Panc1 (cell line): Measurements from ENCODE around the gene TCHHL1.

Experiments used
- TF ChIP-seq, protein P1 (sequence below): fragments of 450-650 bp; IDR thresholded peaks from 2 replicates; pipeline ENCODE4 v1.5.1; 2017; ENCODE audit warnings: mild to moderate bottlenecking
- TF ChIP-seq, protein P2 (sequence below), 2 experiments: IDR thresholded peaks; 2 replicates each; pipeline ENCODE4 v1.6.1; 2011 to 2012; ENCODE audit warnings: low read depth in 2 of 2, control low read depth in 1 of 2, low read length in 1 of 2, mild to moderate bottlenecking in 1 of 2, moderate library complexity in 1 of 2; ENCODE audit not compliant: insufficient read depth in 1 of 2

DNA sequence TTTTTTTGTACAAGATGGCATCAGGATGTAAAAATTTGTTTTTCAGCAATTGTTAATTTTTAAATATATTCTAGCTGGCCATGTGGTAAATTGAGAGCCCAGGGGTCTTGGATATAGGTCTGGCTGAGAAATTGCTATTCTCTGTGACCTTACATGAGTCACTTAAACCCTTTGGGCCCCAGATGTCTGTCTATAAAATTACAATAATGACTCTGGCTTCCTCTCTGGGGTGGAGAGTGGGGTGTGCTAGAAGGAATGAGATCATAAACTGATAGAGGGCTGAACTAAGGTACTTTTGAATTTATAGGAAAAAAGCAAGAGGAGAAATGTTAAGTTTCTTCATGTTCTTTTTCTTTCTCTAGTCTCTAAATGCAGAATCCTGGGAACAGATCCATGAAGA is 38.8 kb upstream of the TCHHL1 start:
- TF ChIP-seq, protein P1, sequence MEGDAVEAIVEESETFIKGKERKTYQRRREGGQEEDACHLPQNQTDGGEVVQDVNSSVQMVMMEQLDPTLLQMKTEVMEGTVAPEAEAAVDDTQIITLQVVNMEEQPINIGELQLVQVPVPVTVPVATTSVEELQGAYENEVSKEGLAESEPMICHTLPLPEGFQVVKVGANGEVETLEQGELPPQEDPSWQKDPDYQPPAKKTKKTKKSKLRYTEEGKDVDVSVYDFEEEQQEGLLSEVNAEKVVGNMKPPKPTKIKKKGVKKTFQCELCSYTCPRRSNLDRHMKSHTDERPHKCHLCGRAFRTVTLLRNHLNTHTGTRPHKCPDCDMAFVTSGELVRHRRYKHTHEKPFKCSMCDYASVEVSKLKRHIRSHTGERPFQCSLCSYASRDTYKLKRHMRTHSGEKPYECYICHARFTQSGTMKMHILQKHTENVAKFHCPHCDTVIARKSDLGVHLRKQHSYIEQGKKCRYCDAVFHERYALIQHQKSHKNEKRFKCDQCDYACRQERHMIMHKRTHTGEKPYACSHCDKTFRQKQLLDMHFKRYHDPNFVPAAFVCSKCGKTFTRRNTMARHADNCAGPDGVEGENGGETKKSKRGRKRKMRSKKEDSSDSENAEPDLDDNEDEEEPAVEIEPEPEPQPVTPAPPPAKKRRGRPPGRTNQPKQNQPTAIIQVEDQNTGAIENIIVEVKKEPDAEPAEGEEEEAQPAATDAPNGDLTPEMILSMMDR, result no peak
- TF ChIP-seq, protein P2, sequence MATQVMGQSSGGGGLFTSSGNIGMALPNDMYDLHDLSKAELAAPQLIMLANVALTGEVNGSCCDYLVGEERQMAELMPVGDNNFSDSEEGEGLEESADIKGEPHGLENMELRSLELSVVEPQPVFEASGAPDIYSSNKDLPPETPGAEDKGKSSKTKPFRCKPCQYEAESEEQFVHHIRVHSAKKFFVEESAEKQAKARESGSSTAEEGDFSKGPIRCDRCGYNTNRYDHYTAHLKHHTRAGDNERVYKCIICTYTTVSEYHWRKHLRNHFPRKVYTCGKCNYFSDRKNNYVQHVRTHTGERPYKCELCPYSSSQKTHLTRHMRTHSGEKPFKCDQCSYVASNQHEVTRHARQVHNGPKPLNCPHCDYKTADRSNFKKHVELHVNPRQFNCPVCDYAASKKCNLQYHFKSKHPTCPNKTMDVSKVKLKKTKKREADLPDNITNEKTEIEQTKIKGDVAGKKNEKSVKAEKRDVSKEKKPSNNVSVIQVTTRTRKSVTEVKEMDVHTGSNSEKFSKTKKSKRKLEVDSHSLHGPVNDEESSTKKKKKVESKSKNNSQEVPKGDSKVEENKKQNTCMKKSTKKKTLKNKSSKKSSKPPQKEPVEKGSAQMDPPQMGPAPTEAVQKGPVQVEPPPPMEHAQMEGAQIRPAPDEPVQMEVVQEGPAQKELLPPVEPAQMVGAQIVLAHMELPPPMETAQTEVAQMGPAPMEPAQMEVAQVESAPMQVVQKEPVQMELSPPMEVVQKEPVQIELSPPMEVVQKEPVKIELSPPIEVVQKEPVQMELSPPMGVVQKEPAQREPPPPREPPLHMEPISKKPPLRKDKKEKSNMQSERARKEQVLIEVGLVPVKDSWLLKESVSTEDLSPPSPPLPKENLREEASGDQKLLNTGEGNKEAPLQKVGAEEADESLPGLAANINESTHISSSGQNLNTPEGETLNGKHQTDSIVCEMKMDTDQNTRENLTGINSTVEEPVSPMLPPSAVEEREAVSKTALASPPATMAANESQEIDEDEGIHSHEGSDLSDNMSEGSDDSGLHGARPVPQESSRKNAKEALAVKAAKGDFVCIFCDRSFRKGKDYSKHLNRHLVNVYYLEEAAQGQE (IDR thresholded peaks at IDR 0.05; ENCODE audit: insufficient read depth in 1 of 2, low read depth in 2 of 2, low read length in 1 of 2), result no peak
